GM23338 (cell line): ENCODE results near the gene BYSL. TPM values are rescaled to one million over a fixed set of nuclear protein-coding genes. Genes with fewer than 3 reads are reported as not detected.

Source experiments
- ATAC-seq: fragments of 200-7000 bp; cut with Tn5 transposase; 3 replicates; pipeline ENCODE4 v1.9.1; 2020
- DNase-seq: peaks from one replicate; pipeline ENCODE4 v3.0.0-alpha.2; 2015; ENCODE audit warnings: low spot score
- H2AFZ ChIP-seq: fragments of 200-600 bp; sonication (generic); 2 replicates; pipeline ENCODE4 v1.8.0; 2016; ENCODE audit warnings: antibody characterized with exemption, mild to moderate bottlenecking, moderate library complexity
- H3F3A ChIP-seq: fragments of 200-600 bp; sonication (generic); replicated peaks from 2 replicates; pipeline ENCODE4 v1.8.0; 2017; ENCODE audit warnings: antibody characterized with exemption, mixed run types, low read depth
- H3K27ac ChIP-seq: fragments of 200-600 bp; sonication (generic); 2 replicates; pipeline ENCODE4 v1.6.1; 2016; ENCODE audit warnings: low read depth
- H3K27me3 ChIP-seq: fragments of 200-600 bp; sonication (generic); 2 replicates; pipeline ENCODE4 v1.8.0; 2016; ENCODE audit warnings: mild to moderate bottlenecking, mixed run types, moderate library complexity; ENCODE audit not compliant: insufficient read depth
- H3K36me3 ChIP-seq: fragments of 200-600 bp; sonication (generic); 2 replicates; pipeline ENCODE4 v1.8.0; 2016; ENCODE audit warnings: mild to moderate bottlenecking; ENCODE audit not compliant: insufficient read depth
- H3K4me1 ChIP-seq: fragments of 200-600 bp; sonication (generic); 2 replicates; pipeline ENCODE4 v1.8.0; 2016; ENCODE audit warnings: mild to moderate bottlenecking, moderate library complexity; ENCODE audit not compliant: insufficient read depth
- H3K4me2 ChIP-seq: fragments of 200-600 bp; sonication (generic); 2 replicates; pipeline ENCODE4 v1.7.1; 2017; ENCODE audit warnings: mixed run types
- H3K4me3 ChIP-seq: fragments of 200-600 bp; sonication (generic); 2 replicates; pipeline ENCODE4 v1.6.1; 2016; ENCODE audit warnings: mixed run types
- H3K79me2 ChIP-seq: fragments of 200-600 bp; sonication (generic); replicated peaks from 2 replicates; pipeline ENCODE4 v1.8.0; 2017; ENCODE audit warnings: mild to moderate bottlenecking; ENCODE audit not compliant: insufficient read depth
- H3K9me2 ChIP-seq: fragments of 200-600 bp; sonication (generic); 2 replicates; pipeline ENCODE4 v1.8.0; 2017; ENCODE audit not compliant: insufficient read depth
- H4K20me1 ChIP-seq: fragments of 200-600 bp; sonication (generic); replicated peaks from 2 replicates; pipeline ENCODE4 v1.8.0; 2017; ENCODE audit warnings: mild to moderate bottlenecking; ENCODE audit not compliant: insufficient read depth
- H3K27ac Mint-ChIP-seq: 2 replicates; pipeline ENCODE4 v1.8.0; 2020; ENCODE audit warnings: inconsistent platforms, mild to moderate bottlenecking, moderate library complexity, mixed read lengths
- H3K27me3 Mint-ChIP-seq: 3 replicates; pipeline ENCODE4 v1.8.0; 2022; ENCODE audit warnings: low read depth, mild to moderate bottlenecking, moderate library complexity, mixed read lengths, inconsistent platforms; ENCODE audit not compliant: insufficient read depth, poor library complexity
- H3K36me3 Mint-ChIP-seq: 3 replicates; pipeline ENCODE4 v1.8.0; 2021; ENCODE audit warnings: low read depth, mild to moderate bottlenecking, inconsistent platforms, moderate library complexity, mixed read lengths
- H3K4me1 Mint-ChIP-seq: 3 replicates; pipeline ENCODE4 v1.8.0; 2020; ENCODE audit warnings: mild to moderate bottlenecking, inconsistent platforms, mixed read lengths
- H3K4me3 Mint-ChIP-seq: 3 replicates; pipeline ENCODE4 v1.8.0; 2021; ENCODE audit warnings: moderate library complexity, mild to moderate bottlenecking, inconsistent platforms, mixed read lengths
- H3K9me3 Mint-ChIP-seq: 3 replicates; pipeline ENCODE4 v1.8.0; 2020; ENCODE audit warnings: moderate library complexity, mild to moderate bottlenecking, inconsistent platforms, mixed read lengths
- CREB1 ChIP-seq: fragments of 250-450 bp; sonication (Bioruptor Pico); IDR thresholded peaks from 2 replicates; pipeline ENCODE4 v1.5.0; 2020; ENCODE audit warnings: low read depth, mild to moderate bottlenecking, moderate library complexity
- EZH2 ChIP-seq: fragments of 200-600 bp; sonication (generic); IDR thresholded peaks from one replicate; pipeline ENCODE4 v1.8.0; 2017; ENCODE audit warnings: antibody characterized with exemption, mild to moderate bottlenecking, low read depth; ENCODE audit not compliant: unreplicated experiment
- JUNB ChIP-seq: IDR thresholded peaks from one replicate; pipeline ENCODE4 v1.6.1; 2016; ENCODE audit warnings: antibody characterized with exemption; ENCODE audit not compliant: unreplicated experiment
- NANOG ChIP-seq: IDR thresholded peaks from 2 replicates; pipeline ENCODE4 v1.6.1; 2016; ENCODE audit warnings: antibody characterized with exemption, borderline replicate concordance
- POLR2AphosphoS5 ChIP-seq: IDR thresholded peaks from 2 replicates; pipeline ENCODE4 v1.6.1; 2016; ENCODE audit warnings: antibody characterized with exemption, low read depth
- STAT1 ChIP-seq: IDR thresholded peaks from one replicate; pipeline ENCODE4 v1.6.1; 2016; ENCODE audit warnings: antibody characterized with exemption; ENCODE audit not compliant: unreplicated experiment
- ZNF114 ChIP-seq: fragments of 250-450 bp; sonication (Bioruptor Pico); IDR thresholded peaks from 2 replicates; pipeline ENCODE4 v1.5.0; 2020; ENCODE audit warnings: mild to moderate bottlenecking, moderate library complexity
- ZNF331 ChIP-seq: fragments of 250-450 bp; sonication (Bioruptor Pico); IDR thresholded peaks from 2 replicates; pipeline ENCODE4 v1.5.0; 2020; ENCODE audit warnings: low read depth, mild to moderate bottlenecking, moderate library complexity
- polyA plus RNA-seq: library from polyadenylated mRNA; unstranded; fragments of >200 nt; fragmentation: Nextera tagmentation; extraction: Ambion mirVana; gene quantifications from 2 replicates; pipeline ENCODE4 v1.2.1, GENCODE V29; 2016
- total RNA-seq: library from RNA; depleted of rRNA; stranded (reverse); fragments of >200 nt; shearing (Covaris generic); gene quantifications from 2 replicates; pipeline ENCODE4 v1.2.3, GENCODE V29; 2014
- TF ChIP-seq, protein P1 (sequence below): IDR thresholded peaks from 2 replicates; pipeline ENCODE4 v1.6.1; 2016; ENCODE audit warnings: antibody characterized with exemption
- TF ChIP-seq, protein P2 (sequence below): IDR thresholded peaks from one replicate; pipeline ENCODE4 v1.6.1; 2018; ENCODE audit warnings: antibody characterized with exemption; ENCODE audit not compliant: unreplicated experiment
- TF ChIP-seq, protein P3 (sequence below): fragments of 250-450 bp; sonication (Bioruptor Pico); IDR thresholded peaks from 2 replicates; pipeline ENCODE4 v1.5.0; 2020; ENCODE audit warnings: mild to moderate bottlenecking, moderate library complexity
- TF ChIP-seq, protein P4 (sequence below), 2 experiments: fragments of 200-600 bp in 1 of 2; sonication (generic) in 1 of 2; conservative IDR thresholded peaks; 2 replicates each; pipeline versions ENCODE4 v1.5.1 to v1.6.1; 2016 to 2017; ENCODE audit warnings: antibody characterized with exemption in 2 of 2, low read depth in 2 of 2, mild to moderate bottlenecking in 2 of 2, moderate library complexity in 1 of 2

Gene BYSL
- total and polyA plus RNA-seq, 2 experiments from 2014 or later: 33.7 to 35.3 TPM

DNA sequence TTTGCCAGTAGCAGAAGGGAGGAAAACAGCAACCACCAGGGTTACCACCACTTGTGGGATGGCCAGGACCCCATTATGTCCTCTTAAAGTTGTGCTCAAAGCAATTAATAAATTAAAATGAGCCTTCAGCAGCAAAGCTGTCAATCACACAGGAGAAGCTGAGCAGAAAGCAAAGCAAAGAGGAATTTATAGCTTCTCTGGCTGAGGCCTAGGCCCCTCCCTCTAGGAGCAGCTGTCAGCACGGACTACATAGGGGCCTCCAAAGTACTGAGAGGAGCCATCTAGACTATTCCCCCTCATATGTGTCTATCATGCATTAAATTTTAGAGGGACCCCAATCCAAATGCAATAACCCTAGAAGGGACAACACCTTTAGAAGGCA lies 13.9 kb downstream of the BYSL start:
- H3K9me2 ChIP-seq: no peaks in the 10 kb centered on the region
- H3K27ac Mint-ChIP-seq: no peak overlapping the region
- H3K4me1 ChIP-seq: peaks cover 28% of the 10 kb centered on the region
- no peak overlapping the region for H3K4me3 ChIP-seq
- H3K9me3 Mint-ChIP-seq: no peaks in the 10 kb centered on the region
- peaks cover 37% of the 10 kb centered on the region for H3K36me3 ChIP-seq
- H3K4me3 Mint-ChIP-seq: no peak overlapping the region
- 0 out of 2 replicates have a peak, but pooled peaks cover 6% of the 10 kb centered on the region for H3K79me2 ChIP-seq
- peaks cover 31% of the 10 kb centered on the region for H3K4me1 Mint-ChIP-seq
- no peaks in the 10 kb centered on the region for H3K27me3 ChIP-seq
- no peak overlapping the region for H3K4me2 ChIP-seq
- peaks cover 43% of the 10 kb centered on the region for H3F3A ChIP-seq
- TF ChIP-seq, protein P1, sequence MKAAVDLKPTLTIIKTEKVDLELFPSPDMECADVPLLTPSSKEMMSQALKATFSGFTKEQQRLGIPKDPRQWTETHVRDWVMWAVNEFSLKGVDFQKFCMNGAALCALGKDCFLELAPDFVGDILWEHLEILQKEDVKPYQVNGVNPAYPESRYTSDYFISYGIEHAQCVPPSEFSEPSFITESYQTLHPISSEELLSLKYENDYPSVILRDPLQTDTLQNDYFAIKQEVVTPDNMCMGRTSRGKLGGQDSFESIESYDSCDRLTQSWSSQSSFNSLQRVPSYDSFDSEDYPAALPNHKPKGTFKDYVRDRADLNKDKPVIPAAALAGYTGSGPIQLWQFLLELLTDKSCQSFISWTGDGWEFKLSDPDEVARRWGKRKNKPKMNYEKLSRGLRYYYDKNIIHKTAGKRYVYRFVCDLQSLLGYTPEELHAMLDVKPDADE: no peak
- TF ChIP-seq ZNF114 (CRISPR knock-in tag): no peak
- TF ChIP-seq, protein P2, sequence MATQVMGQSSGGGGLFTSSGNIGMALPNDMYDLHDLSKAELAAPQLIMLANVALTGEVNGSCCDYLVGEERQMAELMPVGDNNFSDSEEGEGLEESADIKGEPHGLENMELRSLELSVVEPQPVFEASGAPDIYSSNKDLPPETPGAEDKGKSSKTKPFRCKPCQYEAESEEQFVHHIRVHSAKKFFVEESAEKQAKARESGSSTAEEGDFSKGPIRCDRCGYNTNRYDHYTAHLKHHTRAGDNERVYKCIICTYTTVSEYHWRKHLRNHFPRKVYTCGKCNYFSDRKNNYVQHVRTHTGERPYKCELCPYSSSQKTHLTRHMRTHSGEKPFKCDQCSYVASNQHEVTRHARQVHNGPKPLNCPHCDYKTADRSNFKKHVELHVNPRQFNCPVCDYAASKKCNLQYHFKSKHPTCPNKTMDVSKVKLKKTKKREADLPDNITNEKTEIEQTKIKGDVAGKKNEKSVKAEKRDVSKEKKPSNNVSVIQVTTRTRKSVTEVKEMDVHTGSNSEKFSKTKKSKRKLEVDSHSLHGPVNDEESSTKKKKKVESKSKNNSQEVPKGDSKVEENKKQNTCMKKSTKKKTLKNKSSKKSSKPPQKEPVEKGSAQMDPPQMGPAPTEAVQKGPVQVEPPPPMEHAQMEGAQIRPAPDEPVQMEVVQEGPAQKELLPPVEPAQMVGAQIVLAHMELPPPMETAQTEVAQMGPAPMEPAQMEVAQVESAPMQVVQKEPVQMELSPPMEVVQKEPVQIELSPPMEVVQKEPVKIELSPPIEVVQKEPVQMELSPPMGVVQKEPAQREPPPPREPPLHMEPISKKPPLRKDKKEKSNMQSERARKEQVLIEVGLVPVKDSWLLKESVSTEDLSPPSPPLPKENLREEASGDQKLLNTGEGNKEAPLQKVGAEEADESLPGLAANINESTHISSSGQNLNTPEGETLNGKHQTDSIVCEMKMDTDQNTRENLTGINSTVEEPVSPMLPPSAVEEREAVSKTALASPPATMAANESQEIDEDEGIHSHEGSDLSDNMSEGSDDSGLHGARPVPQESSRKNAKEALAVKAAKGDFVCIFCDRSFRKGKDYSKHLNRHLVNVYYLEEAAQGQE: no peak
- no peak for TF ChIP-seq NANOG
- TF ChIP-seq ZNF331: no peak
- TF ChIP-seq EZH2: no peak
- no peak for TF ChIP-seq STAT1
- TF ChIP-seq, protein P3, sequence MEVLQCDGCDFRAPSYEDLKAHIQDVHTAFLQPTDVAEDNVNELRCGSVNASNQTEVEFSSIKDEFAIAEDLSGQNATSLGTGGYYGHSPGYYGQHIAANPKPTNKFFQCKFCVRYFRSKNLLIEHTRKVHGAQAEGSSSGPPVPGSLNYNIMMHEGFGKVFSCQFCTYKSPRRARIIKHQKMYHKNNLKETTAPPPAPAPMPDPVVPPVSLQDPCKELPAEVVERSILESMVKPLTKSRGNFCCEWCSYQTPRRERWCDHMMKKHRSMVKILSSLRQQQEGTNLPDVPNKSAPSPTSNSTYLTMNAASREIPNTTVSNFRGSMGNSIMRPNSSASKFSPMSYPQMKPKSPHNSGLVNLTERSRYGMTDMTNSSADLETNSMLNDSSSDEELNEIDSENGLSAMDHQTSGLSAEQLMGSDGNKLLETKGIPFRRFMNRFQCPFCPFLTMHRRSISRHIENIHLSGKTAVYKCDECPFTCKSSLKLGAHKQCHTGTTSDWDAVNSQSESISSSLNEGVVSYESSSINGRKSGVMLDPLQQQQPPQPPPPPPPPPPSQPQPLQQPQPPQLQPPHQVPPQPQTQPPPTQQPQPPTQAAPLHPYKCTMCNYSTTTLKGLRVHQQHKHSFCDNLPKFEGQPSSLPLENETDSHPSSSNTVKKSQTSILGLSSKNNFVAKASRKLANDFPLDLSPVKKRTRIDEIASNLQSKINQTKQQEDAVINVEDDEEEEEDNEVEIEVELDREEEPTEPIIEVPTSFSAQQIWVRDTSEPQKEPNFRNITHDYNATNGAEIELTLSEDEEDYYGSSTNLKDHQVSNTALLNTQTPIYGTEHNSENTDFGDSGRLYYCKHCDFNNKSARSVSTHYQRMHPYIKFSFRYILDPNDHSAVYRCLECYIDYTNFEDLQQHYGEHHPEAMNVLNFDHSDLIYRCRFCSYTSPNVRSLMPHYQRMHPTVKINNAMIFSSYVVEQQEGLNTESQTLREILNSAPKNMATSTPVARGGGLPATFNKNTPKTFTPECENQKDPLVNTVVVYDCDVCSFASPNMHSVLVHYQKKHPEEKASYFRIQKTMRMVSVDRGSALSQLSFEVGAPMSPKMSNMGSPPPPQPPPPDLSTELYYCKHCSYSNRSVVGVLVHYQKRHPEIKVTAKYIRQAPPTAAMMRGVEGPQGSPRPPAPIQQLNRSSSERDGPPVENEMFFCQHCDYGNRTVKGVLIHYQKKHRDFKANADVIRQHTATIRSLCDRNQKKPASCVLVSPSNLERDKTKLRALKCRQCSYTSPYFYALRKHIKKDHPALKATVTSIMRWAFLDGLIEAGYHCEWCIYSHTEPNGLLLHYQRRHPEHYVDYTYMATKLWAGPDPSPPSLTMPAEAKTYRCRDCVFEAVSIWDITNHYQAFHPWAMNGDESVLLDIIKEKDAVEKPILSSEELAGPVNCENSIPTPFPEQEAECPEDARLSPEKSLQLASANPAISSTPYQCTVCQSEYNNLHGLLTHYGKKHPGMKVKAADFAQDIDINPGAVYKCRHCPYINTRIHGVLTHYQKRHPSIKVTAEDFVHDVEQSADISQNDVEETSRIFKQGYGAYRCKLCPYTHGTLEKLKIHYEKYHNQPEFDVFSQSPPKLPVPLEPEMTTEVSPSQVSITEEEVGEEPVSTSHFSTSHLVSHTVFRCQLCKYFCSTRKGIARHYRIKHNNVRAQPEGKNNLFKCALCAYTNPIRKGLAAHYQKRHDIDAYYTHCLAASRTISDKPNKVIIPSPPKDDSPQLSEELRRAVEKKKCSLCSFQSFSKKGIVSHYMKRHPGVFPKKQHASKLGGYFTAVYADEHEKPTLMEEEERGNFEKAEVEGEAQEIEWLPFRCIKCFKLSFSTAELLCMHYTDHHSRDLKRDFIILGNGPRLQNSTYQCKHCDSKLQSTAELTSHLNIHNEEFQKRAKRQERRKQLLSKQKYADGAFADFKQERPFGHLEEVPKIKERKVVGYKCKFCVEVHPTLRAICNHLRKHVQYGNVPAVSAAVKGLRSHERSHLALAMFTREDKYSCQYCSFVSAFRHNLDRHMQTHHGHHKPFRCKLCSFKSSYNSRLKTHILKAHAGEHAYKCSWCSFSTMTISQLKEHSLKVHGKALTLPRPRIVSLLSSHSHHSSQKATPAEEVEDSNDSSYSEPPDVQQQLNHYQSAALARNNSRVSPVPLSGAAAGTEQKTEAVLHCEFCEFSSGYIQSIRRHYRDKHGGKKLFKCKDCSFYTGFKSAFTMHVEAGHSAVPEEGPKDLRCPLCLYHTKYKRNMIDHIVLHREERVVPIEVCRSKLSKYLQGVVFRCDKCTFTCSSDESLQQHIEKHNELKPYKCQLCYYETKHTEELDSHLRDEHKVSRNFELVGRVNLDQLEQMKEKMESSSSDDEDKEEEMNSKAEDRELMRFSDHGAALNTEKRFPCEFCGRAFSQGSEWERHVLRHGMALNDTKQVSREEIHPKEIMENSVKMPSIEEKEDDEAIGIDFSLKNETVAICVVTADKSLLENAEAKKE (CRISPR knock-in tag): no peak
- no peak for TF ChIP-seq POLR2AphosphoS5
- TF ChIP-seq JUNB: no peak
- TF ChIP-seq CREB1: no peak
- TF ChIP-seq, protein P4, sequence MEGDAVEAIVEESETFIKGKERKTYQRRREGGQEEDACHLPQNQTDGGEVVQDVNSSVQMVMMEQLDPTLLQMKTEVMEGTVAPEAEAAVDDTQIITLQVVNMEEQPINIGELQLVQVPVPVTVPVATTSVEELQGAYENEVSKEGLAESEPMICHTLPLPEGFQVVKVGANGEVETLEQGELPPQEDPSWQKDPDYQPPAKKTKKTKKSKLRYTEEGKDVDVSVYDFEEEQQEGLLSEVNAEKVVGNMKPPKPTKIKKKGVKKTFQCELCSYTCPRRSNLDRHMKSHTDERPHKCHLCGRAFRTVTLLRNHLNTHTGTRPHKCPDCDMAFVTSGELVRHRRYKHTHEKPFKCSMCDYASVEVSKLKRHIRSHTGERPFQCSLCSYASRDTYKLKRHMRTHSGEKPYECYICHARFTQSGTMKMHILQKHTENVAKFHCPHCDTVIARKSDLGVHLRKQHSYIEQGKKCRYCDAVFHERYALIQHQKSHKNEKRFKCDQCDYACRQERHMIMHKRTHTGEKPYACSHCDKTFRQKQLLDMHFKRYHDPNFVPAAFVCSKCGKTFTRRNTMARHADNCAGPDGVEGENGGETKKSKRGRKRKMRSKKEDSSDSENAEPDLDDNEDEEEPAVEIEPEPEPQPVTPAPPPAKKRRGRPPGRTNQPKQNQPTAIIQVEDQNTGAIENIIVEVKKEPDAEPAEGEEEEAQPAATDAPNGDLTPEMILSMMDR (conservative IDR thresholded peaks at IDR 0.05; ENCODE audit: low read depth in 2 of 2): no peak
- H3K27me3 Mint-ChIP-seq: peaks cover 14% of the 10 kb centered on the region
- ATAC-seq (no peak), DNase-seq (no peak)
- H2AFZ ChIP-seq: no peak overlapping the region
- peaks cover 57% of the 10 kb centered on the region for H3K36me3 Mint-ChIP-seq
- H3K27ac ChIP-seq: peak overlapping the region; percentile 84
- H4K20me1 ChIP-seq: peaks cover 24% of the 10 kb centered on the region
